HEK293T (cell line): ENCODE data around the gene ITSN1.

Source experiments
- CTCF ChIA-PET: fragments of 350-600 bp; formaldehyde crosslinking; extraction: SDS; loops from one replicate; lab custom pipeline; 2021; ENCODE audit warnings: antibody characterized with exemption, inconsistent platforms; lab: Yijun Ruan, JAX
- POLR2A ChIA-PET: fragments of 350-600 bp; formaldehyde crosslinking; extraction: SDS; loops from one replicate; lab custom pipeline; 2020; ENCODE audit warnings: antibody characterized with exemption, inconsistent platforms; lab: Yijun Ruan, JAX
- DNase-seq: peaks from one replicate; pipeline ENCODE4 v3.0.0; 2012; ENCODE audit warnings: mixed read lengths; ENCODE audit errors: extremely low spot score
- ARNT ChIP-seq: fragments of 450-650 bp; IDR thresholded peaks from 2 replicates; pipeline ENCODE4 v1.6.1; 2017; ENCODE audit warnings: mild to moderate bottlenecking
- BHLHE40 ChIP-seq: fragments of 450-650 bp; IDR thresholded peaks from 2 replicates; pipeline ENCODE4 v1.6.1; 2016; ENCODE audit warnings: mild to moderate bottlenecking, moderate library complexity, borderline replicate concordance
- CTBP1 ChIP-seq: fragments of 450-650 bp; IDR thresholded peaks from 2 replicates; pipeline ENCODE4 v1.6.1; 2016; ENCODE audit warnings: borderline replicate concordance
- ELF4 ChIP-seq: fragments of 450-650 bp; IDR thresholded peaks from 2 replicates; pipeline ENCODE4 v1.6.1; 2017; ENCODE audit warnings: antibody characterized with exemption
- FOXA1 ChIP-seq: fragments of 450-650 bp; IDR thresholded peaks from 2 replicates; pipeline ENCODE4 v1.6.1; 2016; ENCODE audit warnings: mild to moderate bottlenecking
- FOXK2 ChIP-seq: fragments of 450-650 bp; IDR thresholded peaks from 2 replicates; pipeline ENCODE4 v1.6.1; 2016; ENCODE audit warnings: mild to moderate bottlenecking
- FOXM1 ChIP-seq: fragments of 450-650 bp; IDR thresholded peaks from 2 replicates; pipeline ENCODE4 v1.6.1; 2017; ENCODE audit warnings: mild to moderate bottlenecking, borderline replicate concordance
- HDGF ChIP-seq: fragments of 450-650 bp; IDR thresholded peaks from 2 replicates; pipeline ENCODE4 v1.6.1; 2017; ENCODE audit warnings: antibody characterized with exemption, borderline replicate concordance
- L3MBTL2 ChIP-seq: fragments of 450-650 bp; conservative IDR thresholded peaks from 2 replicates; pipeline ENCODE4 v1.6.1; 2016; ENCODE audit warnings: mild to moderate bottlenecking
- LEF1 ChIP-seq: fragments of 450-650 bp; IDR thresholded peaks from 2 replicates; pipeline ENCODE4 v1.6.1; 2017; ENCODE audit warnings: mild to moderate bottlenecking, borderline replicate concordance
- NFRKB ChIP-seq: fragments of 450-650 bp; IDR thresholded peaks from 2 replicates; pipeline ENCODE4 v1.6.1; 2016; ENCODE audit warnings: mild to moderate bottlenecking, moderate library complexity
- SP1 ChIP-seq: fragments of 450-650 bp; IDR thresholded peaks from 2 replicates; pipeline ENCODE4 v1.6.1; 2017
- SUZ12 ChIP-seq: fragments of 450-650 bp; IDR thresholded peaks from 2 replicates; pipeline ENCODE4 v1.6.1; 2016; ENCODE audit warnings: mild to moderate bottlenecking
- TARDBP ChIP-seq: fragments of 450-650 bp; IDR thresholded peaks from 2 replicates; pipeline ENCODE4 v1.6.1; 2016
- ZNF384 ChIP-seq: fragments of 450-650 bp; IDR thresholded peaks from 2 replicates; pipeline ENCODE4 v1.6.1; 2016
- TF ChIP-seq, protein P1 (sequence below): fragments of 450-650 bp; IDR thresholded peaks from 2 replicates; pipeline ENCODE4 v1.6.1; 2016

The ITSN1 gene

GRCh38 chr21:33815143-33815707, 172.9 kb downstream of the ITSN1 start:
- CTCF ChIA-PET = no interaction called here
- POLR2A ChIA-PET = no interaction called here
- DNase-seq = no peak
- TF ChIP-seq LEF1 (no peak), FOXM1 (no peak), ZNF384 (no peak), NFRKB (no peak), TARDBP (no peak), FOXK2 (no peak), SUZ12 (no peak)

- no peak for TF ChIP-seq SUZ12
- no peak for TF ChIP-seq BHLHE40
- TF ChIP-seq ARNT = no peak
- no peak for TF ChIP-seq ELF4
- TF ChIP-seq LEF1 = no peak
- no peak for TF ChIP-seq TARDBP
- TF ChIP-seq SP1 = no peak
- TF ChIP-seq FOXM1 = no peak
- TF ChIP-seq ZNF384 = no peak
- TF ChIP-seq FOXK2 = no peak
- no peak for TF ChIP-seq NFRKB
- TF ChIP-seq CTBP1 = no peak
- no peak for TF ChIP-seq HDGF
- TF ChIP-seq, protein P1, sequence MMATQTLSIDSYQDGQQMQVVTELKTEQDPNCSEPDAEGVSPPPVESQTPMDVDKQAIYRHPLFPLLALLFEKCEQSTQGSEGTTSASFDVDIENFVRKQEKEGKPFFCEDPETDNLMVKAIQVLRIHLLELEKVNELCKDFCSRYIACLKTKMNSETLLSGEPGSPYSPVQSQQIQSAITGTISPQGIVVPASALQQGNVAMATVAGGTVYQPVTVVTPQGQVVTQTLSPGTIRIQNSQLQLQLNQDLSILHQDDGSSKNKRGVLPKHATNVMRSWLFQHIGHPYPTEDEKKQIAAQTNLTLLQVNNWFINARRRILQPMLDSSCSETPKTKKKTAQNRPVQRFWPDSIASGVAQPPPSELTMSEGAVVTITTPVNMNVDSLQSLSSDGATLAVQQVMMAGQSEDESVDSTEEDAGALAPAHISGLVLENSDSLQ = no peak
- TF ChIP-seq FOXA1 = no peak
- TF ChIP-seq L3MBTL2 = no peak
- DNase-seq = no peak
- ChIA-PET POLR2A (no interaction called here), CTCF (interaction anchor here (0.6 kb wide), 1 partner anchor 12 kb away, joined by 6 read pairs; no protein-coding TSS in a partner anchor)
Measured at GRCh38 chr21:33816174-33816573, 173.9 kb downstream of the ITSN1 start.

- ChIA-PET CTCF (interaction anchor here (0.6 kb wide), 1 partner anchor 9 kb away, joined by 3 read pairs; no protein-coding TSS in a partner anchor), POLR2A (no interaction called here)
- no peak for TF ChIP-seq FOXA1
- peak; percentile 61; the same call in 1 of the 2 replicates for TF ChIP-seq L3MBTL2
- DNase-seq = peak; percentile 42
Measured at GRCh38 chr21:33817138-33817537, 174.8 kb downstream of the ITSN1 start.

GRCh38 chr21:33817663-33818451, 175.6 kb downstream of the ITSN1 start:
- ChIA-PET POLR2A (no interaction called here), CTCF (interaction anchor here (0.6 kb wide), 1 partner anchor 9 kb away, joined by 3 read pairs; no protein-coding TSS in a partner anchor)
- DNase-seq = peak; percentile 60
- TF ChIP-seq HDGF = no peak
- no peak for TF ChIP-seq CTBP1
- TF ChIP-seq, protein P1 = peak; percentile 97
- no peak for TF ChIP-seq NFRKB
- no peak for TF ChIP-seq FOXM1

- TF ChIP-seq CTBP1 = no peak
- no peak for TF ChIP-seq NFRKB
- TF ChIP-seq L3MBTL2 = no peak
- no peak for TF ChIP-seq ELF4
- ChIA-PET CTCF (interaction anchor here (0.6 to 0.9 kb wide), 3 partner anchors 18 to 241 kb away, joined by 3 to 7 read pairs (median 5); no protein-coding TSS in a partner anchor), POLR2A (no interaction called here)
- DNase-seq = no peak
Measured at GRCh38 chr21:33820230-33820770, 178.0 kb downstream of the ITSN1 start.

DNA sequence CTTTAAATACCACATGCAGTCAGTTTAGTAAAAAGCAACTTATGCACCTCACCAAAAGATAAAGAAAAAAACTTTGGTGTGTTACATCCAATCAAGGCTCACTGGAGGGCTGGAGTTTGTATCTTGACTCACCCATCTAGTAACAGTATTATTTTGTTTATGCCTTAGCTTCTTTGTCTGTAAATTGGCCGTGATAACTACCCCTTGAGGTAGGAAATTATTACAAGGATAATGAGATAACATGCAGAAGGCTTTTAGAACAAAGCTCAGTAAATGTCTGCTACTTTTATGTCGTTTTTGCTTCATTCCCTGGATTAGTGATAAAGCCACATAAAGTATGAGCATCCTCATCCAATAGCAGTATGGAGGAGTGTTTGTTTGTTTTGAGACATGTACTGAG, 178.5 kb downstream of the ITSN1 start:
- ChIA-PET POLR2A (no interaction called here), CTCF (interaction anchor here (0.6 to 0.9 kb wide), 3 partner anchors 19 to 242 kb away, joined by 3 to 7 read pairs (median 5); no protein-coding TSS in a partner anchor)
- TF ChIP-seq ZNF384 (no peak), FOXM1 (no peak), TARDBP (no peak), L3MBTL2 (no peak), HDGF (no peak), NFRKB (no peak), CTBP1 (no peak), FOXK2 (no peak), SP1 (no peak), LEF1 (no peak), ELF4 (no peak), BHLHE40 (no peak)
- no peak for DNase-seq
